Measurements from ENCODE around the gene CTSS. TPM values are rescaled to one million over a fixed set of nuclear protein-coding genes. Genes with fewer than 3 reads are reported as not detected.

Gene CTSS
- total and polyA plus RNA-seq, 2 experiments from 2014 or later, result 1.0 to 2.5 TPM

- Histone ChIP-seq H3K27ac (no peak overlapping the region), H3K9me3 (ENCODE audit: low read depth) (no peaks in the 10 kb centered on the region), H3K9me2 (ENCODE audit: insufficient read depth) (no peaks in the 10 kb centered on the region), H4K20me1 (ENCODE audit: insufficient read depth) (no peaks in the 10 kb centered on the region), H3K36me3 (ENCODE audit: low read depth) (no peaks in the 10 kb centered on the region), H3K27me3 (replicated peaks; ENCODE audit: insufficient read depth) (no peaks in the 10 kb centered on the region), H3K4me3 (no peak overlapping the region), H3F3A (ENCODE audit: insufficient read depth) (no peaks in the 10 kb centered on the region), H3K9ac (no peak overlapping the region), H3K79me2 (ENCODE audit: insufficient read depth) (no peaks in the 10 kb centered on the region), H2AFZ (no peak overlapping the region), H3K4me1 (ENCODE audit: insufficient read depth) (no peaks in the 10 kb centered on the region), H3K4me2 (ENCODE audit: unreplicated experiment) (no peak overlapping the region)
- 78 to 96% methylated on average over 1 of the region's 1 CpG for WGBS, 2 experiments (ENCODE audit: low coverage in 1 of 2, low lambda C conversion rate in 2 of 2, missing lambda C conversion rate in 2 of 2)
- in situ Hi-C loops (cut with MboI), result no loop called here
- TF ChIP-seq EZH2 (IDR thresholded peaks at IDR 0.05; ENCODE audit: insufficient read depth, poor library complexity, severe bottlenecking), result no peak
- no peak for TF ChIP-seq EZH2phosphoT487 (IDR thresholded peaks at IDR 0.05; ENCODE audit: insufficient read depth, low read depth)
- no peak for DNase-seq
These were observed 59.5 kb downstream of the CTSS start for GRCh38 chr1:150706091-150706490.

DNA sequence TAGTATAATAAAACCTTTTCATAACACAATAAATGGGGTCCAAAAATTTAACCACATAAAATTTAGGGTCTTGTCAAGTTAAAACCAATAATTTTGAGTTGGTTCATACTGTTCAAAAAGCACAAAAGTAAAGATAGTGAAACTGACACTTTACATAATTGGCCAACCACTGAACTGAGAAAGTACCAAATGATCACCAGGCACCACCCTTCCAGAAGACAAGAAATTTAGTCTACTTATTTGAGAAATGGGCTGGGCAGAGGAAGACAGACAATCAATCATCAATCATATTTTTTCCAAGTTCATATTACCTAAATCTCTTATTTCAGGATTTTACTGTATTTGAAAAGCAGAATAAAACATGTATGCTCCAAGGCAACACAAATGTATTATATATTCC, 62.2 kb downstream of the CTSS start:
- Histone ChIP-seq H3K36me3 (ENCODE audit: low read depth) (no peaks in the 10 kb centered on the region), H3K4me2 (ENCODE audit: unreplicated experiment) (no peak overlapping the region), H3K27me3 (replicated peaks; ENCODE audit: insufficient read depth) (no peaks in the 10 kb centered on the region), H3K9me3 (ENCODE audit: low read depth) (no peaks in the 10 kb centered on the region), H3K4me3 (no peak overlapping the region), H3F3A (ENCODE audit: insufficient read depth) (no peaks in the 10 kb centered on the region), H3K9me2 (ENCODE audit: insufficient read depth) (no peaks in the 10 kb centered on the region), H4K20me1 (ENCODE audit: insufficient read depth) (no peaks in the 10 kb centered on the region), H3K79me2 (ENCODE audit: insufficient read depth) (no peaks in the 10 kb centered on the region), H3K27ac (no peak overlapping the region), H2AFZ (no peak overlapping the region), H3K9ac (no peak overlapping the region), H3K4me1 (ENCODE audit: insufficient read depth) (no peaks in the 10 kb centered on the region)
- TF ChIP-seq EZH2 (IDR thresholded peaks at IDR 0.05; ENCODE audit: insufficient read depth, poor library complexity, severe bottlenecking) (no peak), EZH2phosphoT487 (IDR thresholded peaks at IDR 0.05; ENCODE audit: insufficient read depth, low read depth) (no peak)
- in situ Hi-C loops (cut with MboI), result no loop called here
- no peak for DNase-seq

GRCh38 chr1:150696995-150697927, 68.3 kb downstream of the CTSS start, which contains the start of gene GOLPH3L:
TSS of gene GOLPH3L (minus strand) at chr1:150697154. CDS start at chr1:150694838, 2,316 bp downstream.
- Histone ChIP-seq H3K27ac (peak within 1 kb of the TSS; percentile 52), H3K4me2 (ENCODE audit: unreplicated experiment) (peak within 1 kb of the TSS; percentile 96), H3K27me3 (replicated peaks; ENCODE audit: insufficient read depth) (no peaks in the 10 kb centered on the region), H3K36me3 (ENCODE audit: low read depth) (peaks cover 20% of the 10 kb centered on the region; the same call in 1 of the 2 replicates), H3K9ac (peak within 1 kb of the TSS; percentile 87), H3K4me1 (ENCODE audit: insufficient read depth) (peaks cover 5% of the 10 kb centered on the region; the same call in 1 of the 2 replicates), H3K9me3 (ENCODE audit: low read depth) (no peaks in the 10 kb centered on the region), H3K9me2 (ENCODE audit: insufficient read depth) (no peaks in the 10 kb centered on the region), H3K79me2 (ENCODE audit: insufficient read depth) (peaks cover 31% of the 10 kb centered on the region), H3K4me3 (peak within 1 kb of the TSS; percentile 89), H2AFZ (peak within 1 kb of the TSS; percentile 98), H4K20me1 (ENCODE audit: insufficient read depth) (no peaks in the 10 kb centered on the region), H3F3A (ENCODE audit: insufficient read depth) (no peaks in the 10 kb centered on the region)
- peak; percentile 98 for DNase-seq
- 0 to 1% methylated on average over 18 of the region's 18 CpGs for WGBS, 2 experiments (ENCODE audit: low coverage in 1 of 2, low lambda C conversion rate in 2 of 2, missing lambda C conversion rate in 2 of 2)
- no peak for TF ChIP-seq EZH2phosphoT487 (IDR thresholded peaks at IDR 0.05; ENCODE audit: insufficient read depth, low read depth)
- no peak for TF ChIP-seq EZH2 (IDR thresholded peaks at IDR 0.05; ENCODE audit: insufficient read depth, poor library complexity, severe bottlenecking)
- in situ Hi-C loops (cut with MboI), result no loop called here

DNA sequence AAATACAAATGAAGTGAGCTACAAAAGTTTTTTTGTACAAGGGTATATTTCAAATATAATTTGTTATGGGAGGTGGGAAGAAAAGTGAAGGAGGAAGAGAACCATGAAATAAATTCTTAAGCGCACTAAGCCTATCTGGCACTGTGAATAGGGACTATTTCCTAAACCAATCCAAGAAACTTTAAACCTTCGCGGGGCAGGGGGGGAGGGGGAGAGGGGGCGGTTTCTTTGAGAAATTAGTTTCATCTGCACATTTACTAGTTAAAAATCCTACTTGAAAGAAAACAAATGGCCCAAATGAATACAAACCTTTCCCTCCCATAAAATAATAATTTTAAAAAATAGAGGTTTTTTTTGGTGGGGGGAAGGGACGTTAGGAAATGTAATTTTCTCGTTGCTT, 69.0 kb downstream of the CTSS start:
- H3K27ac ChIP-seq, result peak overlapping the region; percentile 52
- 1 to 3% methylated on average over 5 to 6 of the region's 6 CpGs for whole genome bisulfite sequencing, 2 experiments (ENCODE audit: low coverage in 1 of 2, low lambda C conversion rate in 2 of 2, missing lambda C conversion rate in 2 of 2)
- no peak for TF ChIP-seq EZH2 (IDR thresholded peaks at IDR 0.05; ENCODE audit: insufficient read depth, poor library complexity, severe bottlenecking)
- TF ChIP-seq EZH2phosphoT487 (IDR thresholded peaks at IDR 0.05; ENCODE audit: insufficient read depth, low read depth), result no peak

More for the DNA sequence above, 69.0 kb downstream of the CTSS start:
- Histone ChIP-seq H3K36me3 (ENCODE audit: low read depth) (peaks cover 22% of the 10 kb centered on the region; the same call in 1 of the 2 replicates), H3K4me3 (peak overlapping the region; percentile 89), H3K79me2 (ENCODE audit: insufficient read depth) (peaks cover 31% of the 10 kb centered on the region), H2AFZ (peak overlapping the region; percentile 98), H3K4me2 (ENCODE audit: unreplicated experiment) (peak overlapping the region; percentile 96), H3K9ac (peak overlapping the region; percentile 87), H3K9me3 (ENCODE audit: low read depth) (no peaks in the 10 kb centered on the region), H3F3A (ENCODE audit: insufficient read depth) (no peaks in the 10 kb centered on the region), H3K4me1 (ENCODE audit: insufficient read depth) (peaks cover 5% of the 10 kb centered on the region; the same call in 1 of the 2 replicates), H3K9me2 (ENCODE audit: insufficient read depth) (no peaks in the 10 kb centered on the region), H3K27me3 (replicated peaks; ENCODE audit: insufficient read depth) (no peaks in the 10 kb centered on the region), H4K20me1 (ENCODE audit: insufficient read depth) (no peaks in the 10 kb centered on the region)
- in situ Hi-C loops (cut with MboI), result no loop called here
- peak; percentile 13 for DNase-seq
